Lung (tissue), 12 donors: ENCODE measurements around the gene PBRM1. TPM values are rescaled to one million over a fixed set of nuclear protein-coding genes. Genes with fewer than 3 reads are reported as not detected.

Experiments
- ATAC-seq: fragments of 200-7000 bp; cut with Tn5 transposase; one replicate; pipeline ENCODE4 v1.9.1; 2020; ENCODE audit warnings: moderate number of reproducible peaks; ENCODE audit not compliant: insufficient read depth, low FRiP score
- DNase-seq, 3 donors: peaks; one replicate each; pipeline ENCODE4 v3.0.0-alpha.2; 2013 to 2017
- H3K27ac ChIP-seq, 2 donors: one replicate each; pipeline ENCODE4 v1.5.1; 2013; ENCODE audit warnings: mild to moderate bottlenecking in 2 of 2, moderate library complexity in 2 of 2, control low read depth in 1 of 2, inconsistent platforms in 1 of 2, low read depth in 1 of 2, low read length in 1 of 2
- H3K27me3 ChIP-seq, 3 donors: one replicate each; pipeline ENCODE4 v1.5.1; 2013; ENCODE audit warnings: low read length in 2 of 3; ENCODE audit not compliant: control insufficient read depth in 3 of 3, insufficient read depth in 3 of 3
- H3K36me3 ChIP-seq, 4 donors: one replicate each; pipeline ENCODE4 v1.5.1; 2013; ENCODE audit warnings: low read length in 4 of 4, mild to moderate bottlenecking in 1 of 4, moderate library complexity in 1 of 4; ENCODE audit not compliant: control insufficient read depth in 4 of 4, insufficient read depth in 4 of 4
- H3K4me1 ChIP-seq, 5 donors: one replicate each; pipeline ENCODE4 v1.5.1; 2013; ENCODE audit warnings: low read length in 5 of 5, mild to moderate bottlenecking in 2 of 5, moderate library complexity in 1 of 5; ENCODE audit not compliant: control insufficient read depth in 5 of 5, insufficient read depth in 5 of 5
- H3K4me3 ChIP-seq: one replicate; pipeline ENCODE4 v1.5.1; 2013; ENCODE audit warnings: mild to moderate bottlenecking, control low read depth, moderate library complexity
- H3K9ac ChIP-seq, 2 donors: one replicate each; pipeline ENCODE4 v1.5.1; 2013; ENCODE audit warnings: low read length in 2 of 2, control low read depth in 1 of 2; ENCODE audit not compliant: insufficient read depth in 1 of 2
- H3K9me3 ChIP-seq, 4 donors: one replicate each; pipeline ENCODE4 v1.5.1; 2013; ENCODE audit warnings: low read length in 3 of 4, mild to moderate bottlenecking in 1 of 4, moderate library complexity in 1 of 4; ENCODE audit not compliant: control insufficient read depth in 4 of 4, insufficient read depth in 3 of 4
- WGBS, 2 donors: extraction: QIAGEN DNeasy Blood & Tissue Kit; methylation state at CpG; one replicate each; pipeline ENCODE4 v1.1.7; 2013; 5-methylcytosine and 5-hydroxymethylcytosine counted together
- polyA plus RNA-seq, 2 donors: library from polyadenylated mRNA; stranded (reverse); fragments of 200-250 nt; gene quantifications; one replicate each; pipeline ENCODE4 v1.2.1, GENCODE V29; 2013
- total RNA-seq, 2 donors: library from RNA; depleted of rRNA in 1 of 2; stranded (reverse); fragments of >200 nt in 1 of 2; gene quantifications; one replicate each; pipeline ENCODE4 v1.2.1, GENCODE V29; 2014 to 2021
- TF ChIP-seq, protein P1 (sequence below): IDR thresholded peaks from 2 replicates; pipeline ENCODE4 v1.5.1; 2012; ENCODE audit warnings: mild to moderate bottlenecking; ENCODE audit errors: control extremely low read depth, extremely low read depth
- donor health status: control.
- donor health status: control.
- donor health status: Bipolar disorder and iron deficiency.
- donor health status: healthy.
- donor health status: DM: yes; HTN: yes; CAD: no.

PBRM1 gene
- total and polyA plus RNA-seq, 4 donors, result 9.8 to 92.8 (median 40.7) TPM

DNA sequence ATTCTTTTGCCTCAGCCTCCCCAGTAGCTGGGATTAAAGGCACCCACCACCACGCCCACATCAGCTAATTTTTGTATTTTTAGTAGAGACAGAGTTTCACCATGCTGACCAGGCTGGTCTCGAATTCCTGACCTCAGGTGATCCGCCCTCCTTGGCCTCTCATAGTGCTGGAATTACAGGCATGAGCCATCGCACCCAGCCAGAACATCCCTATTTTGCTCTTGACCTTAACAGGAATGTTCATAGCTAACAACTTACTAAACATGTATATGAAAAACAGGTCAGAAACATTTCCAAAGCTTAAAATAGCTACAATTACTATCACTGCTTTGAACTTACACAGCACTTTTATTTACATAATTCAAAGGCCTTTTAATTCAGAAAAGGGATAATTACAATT is 115.6 kb downstream of the PBRM1 start:
- ATAC-seq, result no peak
- Histone ChIP-seq H3K9me3 (no peaks in the 10 kb centered on the region), H3K27ac (no peak overlapping the region), H3K4me3 (no peak overlapping the region), H3K4me1 (no peaks in the 10 kb centered on the region), H3K27me3 (no peaks in the 10 kb centered on the region), H3K9ac (no peak overlapping the region), H3K36me3 (peaks cover 3 to 11% (median 8%) of the 10 kb centered on the region in 4 donors)
- TF ChIP-seq, protein P1, sequence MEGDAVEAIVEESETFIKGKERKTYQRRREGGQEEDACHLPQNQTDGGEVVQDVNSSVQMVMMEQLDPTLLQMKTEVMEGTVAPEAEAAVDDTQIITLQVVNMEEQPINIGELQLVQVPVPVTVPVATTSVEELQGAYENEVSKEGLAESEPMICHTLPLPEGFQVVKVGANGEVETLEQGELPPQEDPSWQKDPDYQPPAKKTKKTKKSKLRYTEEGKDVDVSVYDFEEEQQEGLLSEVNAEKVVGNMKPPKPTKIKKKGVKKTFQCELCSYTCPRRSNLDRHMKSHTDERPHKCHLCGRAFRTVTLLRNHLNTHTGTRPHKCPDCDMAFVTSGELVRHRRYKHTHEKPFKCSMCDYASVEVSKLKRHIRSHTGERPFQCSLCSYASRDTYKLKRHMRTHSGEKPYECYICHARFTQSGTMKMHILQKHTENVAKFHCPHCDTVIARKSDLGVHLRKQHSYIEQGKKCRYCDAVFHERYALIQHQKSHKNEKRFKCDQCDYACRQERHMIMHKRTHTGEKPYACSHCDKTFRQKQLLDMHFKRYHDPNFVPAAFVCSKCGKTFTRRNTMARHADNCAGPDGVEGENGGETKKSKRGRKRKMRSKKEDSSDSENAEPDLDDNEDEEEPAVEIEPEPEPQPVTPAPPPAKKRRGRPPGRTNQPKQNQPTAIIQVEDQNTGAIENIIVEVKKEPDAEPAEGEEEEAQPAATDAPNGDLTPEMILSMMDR, result no peak
- DNase-seq, result no peak
- WGBS, 2 donors, result 89 to 91% methylated on average over 4 of the region's 4 CpGs

DNA sequence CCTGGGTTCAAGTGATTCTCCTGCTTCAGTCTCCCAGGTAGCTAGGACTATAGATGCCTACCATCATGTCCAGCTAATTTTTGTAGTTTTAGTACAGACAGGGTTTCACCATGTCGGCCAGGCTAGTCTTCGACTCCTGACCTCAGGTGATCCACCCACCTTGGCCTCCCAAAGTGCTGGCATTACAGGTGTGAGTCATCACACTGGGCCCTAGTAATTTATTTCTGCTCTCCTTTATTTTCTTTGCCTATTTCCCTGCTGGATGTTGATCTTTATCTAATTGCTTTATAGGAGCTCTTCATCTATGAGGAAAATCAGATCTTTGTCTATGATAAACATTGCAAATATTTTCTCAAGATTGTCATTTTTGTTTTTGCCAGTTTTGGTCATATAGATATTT is 117.6 kb downstream of the PBRM1 start:
- no peak overlapping the region for H3K9ac ChIP-seq
- H3K36me3 ChIP-seq, result peaks cover 6 to 16% (median 12%) of the 10 kb centered on the region in 4 donors
- no peak overlapping the region for H3K4me3 ChIP-seq
- ATAC-seq (no peak), DNase-seq (no peak)
- no peaks in the 10 kb centered on the region for H3K4me1 ChIP-seq
- whole genome bisulfite sequencing, 2 donors, result 95 to 98% methylated on average over 2 of the region's 2 CpGs
- H3K27ac ChIP-seq, result no peak overlapping the region
- TF ChIP-seq, protein P1, result no peak
- no peaks in the 10 kb centered on the region for H3K27me3 ChIP-seq
- H3K9me3 ChIP-seq, result no peaks in the 10 kb centered on the region

DNA sequence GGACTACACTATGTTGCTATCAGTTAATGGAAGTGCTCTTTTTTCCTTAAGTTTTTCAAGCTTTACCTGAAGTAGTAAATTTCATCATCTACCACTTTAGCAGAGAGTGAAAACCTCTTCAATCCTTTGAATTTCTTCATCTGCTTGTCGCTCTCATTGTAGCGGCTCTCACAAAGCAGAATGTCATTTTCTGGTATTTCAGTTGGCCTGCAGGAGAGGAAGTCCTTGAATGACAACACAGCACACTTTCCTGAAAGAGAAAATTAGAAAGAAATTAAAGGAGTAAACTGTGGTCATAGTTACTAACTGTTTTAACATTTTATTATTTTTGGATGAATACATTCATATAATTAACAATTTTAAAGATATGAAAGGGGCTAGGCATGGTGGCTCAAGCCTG is 121.7 kb downstream of the PBRM1 start:
- H3K27ac ChIP-seq, result peak overlapping the region in 1 of 2 donors; percentile 63

More for the DNA sequence above, 121.7 kb downstream of the PBRM1 start:
- no peaks in the 10 kb centered on the region for H3K9me3 ChIP-seq
- DNase-seq (no peak), ATAC-seq (no peak)
- WGBS, 2 donors, result 36 to 70% methylated on average over 2 of the region's 2 CpGs
- H3K9ac ChIP-seq, result no peak overlapping the region
- TF ChIP-seq, protein P1, result no peak
- H3K36me3 ChIP-seq, result peaks cover 10 to 33% (median 27%) of the 10 kb centered on the region in 4 donors
- H3K4me1 ChIP-seq, result peaks cover 0 to 1% (median 0%) of the 10 kb centered on the region in 5 donors
- H3K4me3 ChIP-seq, result no peak overlapping the region
- no peaks in the 10 kb centered on the region for H3K27me3 ChIP-seq
